Measurements from ENCODE around the gene RPS6KA2. TPM values are rescaled to one million over a fixed set of nuclear protein-coding genes. Genes with fewer than 3 reads are reported as not detected.
A peak's percentile ranks its signal among the peaks of the same experiment; 100 is the strongest.

Gene RPS6KA2
- polyA plus RNA-seq, 1 donor, result 12.5 TPM

GRCh38 chr6:166476061-166476591 is 150.9 kb downstream of the RPS6KA2 start:
- peaks cover 3% of the 10 kb centered on the region for H3K36me3 ChIP-seq (ENCODE audit: control insufficient read depth, insufficient read depth, low read length)

GRCh38 chr6:166474721-166475565 is 152.1 kb downstream of the RPS6KA2 start:
- no peak overlapping the region for H3K27ac ChIP-seq (ENCODE audit: low read length)
- no peak overlapping the region for H3K4me3 ChIP-seq (ENCODE audit: low read length)
- no peaks in the 10 kb centered on the region for H3K9me3 ChIP-seq (ENCODE audit: control insufficient read depth, low read depth, low read length)
- H3K36me3 ChIP-seq (ENCODE audit: control insufficient read depth, insufficient read depth, low read length), result peaks cover 3% of the 10 kb centered on the region
- DNase-seq, result no peak
- H3K27me3 ChIP-seq (ENCODE audit: control insufficient read depth, insufficient read depth, low read length), result no peaks in the 10 kb centered on the region
- WGBS (ENCODE audit: insufficient coverage, low lambda C conversion rate), result 89% methylated on average over 3 of the region's 26 CpGs
- H3K4me1 ChIP-seq (ENCODE audit: control insufficient read depth, insufficient read depth, low read length), result no peaks in the 10 kb centered on the region

More at GRCh38 chr6:166476061-166476591, 150.9 kb downstream of the RPS6KA2 start:
- WGBS (ENCODE audit: insufficient coverage, low lambda C conversion rate), result no CpG with 5 or more reads among the region's 14 CpGs
- Histone ChIP-seq H3K9me3 (ENCODE audit: control insufficient read depth, low read depth, low read length) (no peaks in the 10 kb centered on the region), H3K27me3 (ENCODE audit: control insufficient read depth, insufficient read depth, low read length) (no peaks in the 10 kb centered on the region), H3K4me3 (ENCODE audit: low read length) (no peak overlapping the region), H3K4me1 (ENCODE audit: control insufficient read depth, insufficient read depth, low read length) (no peaks in the 10 kb centered on the region), H3K27ac (ENCODE audit: low read length) (no peak overlapping the region)
- DNase-seq, result no peak

GRCh38 chr6:166473886-166474571 is 153.0 kb downstream of the RPS6KA2 start:
- Histone ChIP-seq H3K4me3 (ENCODE audit: low read length) (no peak overlapping the region), H3K27me3 (ENCODE audit: control insufficient read depth, insufficient read depth, low read length) (no peaks in the 10 kb centered on the region), H3K9me3 (ENCODE audit: control insufficient read depth, low read depth, low read length) (no peaks in the 10 kb centered on the region), H3K27ac (ENCODE audit: low read length) (no peak overlapping the region), H3K4me1 (ENCODE audit: control insufficient read depth, insufficient read depth, low read length) (no peaks in the 10 kb centered on the region), H3K36me3 (ENCODE audit: control insufficient read depth, insufficient read depth, low read length) (no peaks in the 10 kb centered on the region)
- DNase-seq, result no peak
- WGBS (ENCODE audit: insufficient coverage, low lambda C conversion rate), result 100% methylated on average over 1 of the region's 12 CpGs

- Histone ChIP-seq H3K27ac (ENCODE audit: low read length) (no peak overlapping the region), H3K27me3 (ENCODE audit: control insufficient read depth, insufficient read depth, low read length) (no peaks in the 10 kb centered on the region), H3K36me3 (ENCODE audit: control insufficient read depth, insufficient read depth, low read length) (no peaks in the 10 kb centered on the region), H3K4me3 (ENCODE audit: low read length) (no peak overlapping the region), H3K9me3 (ENCODE audit: control insufficient read depth, low read depth, low read length) (no peaks in the 10 kb centered on the region), H3K4me1 (ENCODE audit: control insufficient read depth, insufficient read depth, low read length) (no peaks in the 10 kb centered on the region)
- peak in 1 of 2 donors; percentile 58 for DNase-seq
- WGBS (ENCODE audit: insufficient coverage, low lambda C conversion rate), result no CpG with 5 or more reads among the region's 12 CpGs
Observed at GRCh38 chr6:166472636-166473035, 154.4 kb downstream of the RPS6KA2 start.

- no peaks in the 10 kb centered on the region for H3K27me3 ChIP-seq (ENCODE audit: control insufficient read depth, insufficient read depth, low read length)
- H3K4me1 ChIP-seq (ENCODE audit: control insufficient read depth, insufficient read depth, low read length), result no peaks in the 10 kb centered on the region
- H3K36me3 ChIP-seq (ENCODE audit: control insufficient read depth, insufficient read depth, low read length), result no peaks in the 10 kb centered on the region
- no peaks in the 10 kb centered on the region for H3K9me3 ChIP-seq (ENCODE audit: control insufficient read depth, low read depth, low read length)
- no CpG with 5 or more reads among the region's 10 CpGs for WGBS (ENCODE audit: insufficient coverage, low lambda C conversion rate)
- H3K27ac ChIP-seq (ENCODE audit: low read length), result no peak overlapping the region
- DNase-seq, result no peak
- H3K4me3 ChIP-seq (ENCODE audit: low read length), result no peak overlapping the region
Observed at GRCh38 chr6:166471797-166472260, 155.2 kb downstream of the RPS6KA2 start.

- no peaks in the 10 kb centered on the region for H3K4me1 ChIP-seq (ENCODE audit: control insufficient read depth, insufficient read depth, low read length)
- WGBS (ENCODE audit: insufficient coverage, low lambda C conversion rate), result 100% methylated on average over 1 of the region's 23 CpGs
- H3K27me3 ChIP-seq (ENCODE audit: control insufficient read depth, insufficient read depth, low read length), result no peaks in the 10 kb centered on the region
- H3K4me3 ChIP-seq (ENCODE audit: low read length), result no peak overlapping the region
- no peaks in the 10 kb centered on the region for H3K9me3 ChIP-seq (ENCODE audit: control insufficient read depth, low read depth, low read length)
- H3K27ac ChIP-seq (ENCODE audit: low read length), result no peak overlapping the region
- DNase-seq, result no peak
- no peaks in the 10 kb centered on the region for H3K36me3 ChIP-seq (ENCODE audit: control insufficient read depth, insufficient read depth, low read length)
Observed at GRCh38 chr6:166470863-166471410, 156.1 kb downstream of the RPS6KA2 start.

GRCh38 chr6:166470029-166470862 is 156.8 kb downstream of the RPS6KA2 start:
- no peaks in the 10 kb centered on the region for H3K9me3 ChIP-seq (ENCODE audit: control insufficient read depth, low read depth, low read length)
- no CpG with 5 or more reads among the region's 20 CpGs for WGBS (ENCODE audit: insufficient coverage, low lambda C conversion rate)

GRCh38 chr6:166469426-166469961 is 157.6 kb downstream of the RPS6KA2 start:
- no peak overlapping the region for H3K4me3 ChIP-seq (ENCODE audit: low read length)
- no peaks in the 10 kb centered on the region for H3K9me3 ChIP-seq (ENCODE audit: control insufficient read depth, low read depth, low read length)
- H3K36me3 ChIP-seq (ENCODE audit: control insufficient read depth, insufficient read depth, low read length), result no peaks in the 10 kb centered on the region
- no peak for DNase-seq
- no peak overlapping the region for H3K27ac ChIP-seq (ENCODE audit: low read length)
- WGBS (ENCODE audit: insufficient coverage, low lambda C conversion rate), result no CpG with 5 or more reads among the region's 14 CpGs
- H3K4me1 ChIP-seq (ENCODE audit: control insufficient read depth, insufficient read depth, low read length), result no peaks in the 10 kb centered on the region
- H3K27me3 ChIP-seq (ENCODE audit: control insufficient read depth, insufficient read depth, low read length), result no peaks in the 10 kb centered on the region

More at GRCh38 chr6:166470029-166470862, 156.8 kb downstream of the RPS6KA2 start:
- DNase-seq, result no peak
- no peaks in the 10 kb centered on the region for H3K36me3 ChIP-seq (ENCODE audit: control insufficient read depth, insufficient read depth, low read length)
- H3K4me1 ChIP-seq (ENCODE audit: control insufficient read depth, insufficient read depth, low read length), result no peaks in the 10 kb centered on the region
- H3K27me3 ChIP-seq (ENCODE audit: control insufficient read depth, insufficient read depth, low read length), result no peaks in the 10 kb centered on the region
- no peak overlapping the region for H3K27ac ChIP-seq (ENCODE audit: low read length)
- no peak overlapping the region for H3K4me3 ChIP-seq (ENCODE audit: low read length)

GRCh38 chr6:166467436-166468000 is 159.5 kb downstream of the RPS6KA2 start:
- Histone ChIP-seq H3K4me3 (ENCODE audit: low read length) (no peak overlapping the region), H3K4me1 (ENCODE audit: control insufficient read depth, insufficient read depth, low read length) (no peaks in the 10 kb centered on the region), H3K9me3 (ENCODE audit: control insufficient read depth, low read depth, low read length) (no peaks in the 10 kb centered on the region), H3K36me3 (ENCODE audit: control insufficient read depth, insufficient read depth, low read length) (no peaks in the 10 kb centered on the region), H3K27me3 (ENCODE audit: control insufficient read depth, insufficient read depth, low read length) (no peaks in the 10 kb centered on the region), H3K27ac (ENCODE audit: low read length) (no peak overlapping the region)
- DNase-seq, result no peak
- WGBS (ENCODE audit: insufficient coverage, low lambda C conversion rate), result no CpG with 5 or more reads among the region's 9 CpGs
